Smooth muscle cell (in vitro differentiated cells): ENCODE measurements around the gene CTSV. TPM values are rescaled to one million over a fixed set of nuclear protein-coding genes. Genes with fewer than 3 reads are reported as not detected.
"Not testable (repeated sequence)": the region's sequence is repeated elsewhere in the genome, so short reads cannot be mapped to it uniquely, and the experiment has no call there.

ENCODE experiments used
- DNase-seq: peaks from one replicate; lab custom pipeline; 2025; ENCODE audit not compliant: unreplicated experiment; lab: John Stamatoyannopoulos, UW
- H2AFZ ChIP-seq: fragments of 200-600 bp; sonication (generic); 2 replicates; pipeline ENCODE4 v1.6.0; 2016; ENCODE audit warnings: antibody characterized with exemption, low read depth, mild to moderate bottlenecking
- H3F3A ChIP-seq: fragments of 200-600 bp; sonication (generic); 2 replicates; pipeline ENCODE4 v1.6.0; 2017; ENCODE audit warnings: antibody characterized with exemption, low read depth
- H3K27ac ChIP-seq: fragments of 200-600 bp; sonication (generic); 2 replicates; pipeline ENCODE4 v1.5.1; 2016; ENCODE audit warnings: low read depth, mild to moderate bottlenecking
- H3K27me3 ChIP-seq: fragments of 200-600 bp; sonication (generic); 2 replicates; pipeline ENCODE4 v1.6.1; 2016; ENCODE audit warnings: low read depth, mild to moderate bottlenecking
- H3K36me3 ChIP-seq: fragments of 200-600 bp; sonication (generic); 2 replicates; pipeline ENCODE4 v1.5.1; 2016; ENCODE audit warnings: low read depth
- H3K4me1 ChIP-seq: fragments of 200-600 bp; sonication (generic); 2 replicates; pipeline ENCODE4 v1.5.1; 2016; ENCODE audit warnings: low read depth
- H3K4me2 ChIP-seq: fragments of 200-600 bp; sonication (generic); 2 replicates; pipeline ENCODE4 v1.6.0; 2016; ENCODE audit warnings: mild to moderate bottlenecking
- H3K4me3 ChIP-seq: fragments of 200-600 bp; sonication (generic); 2 replicates; pipeline ENCODE4 v1.5.1; 2016; ENCODE audit warnings: mild to moderate bottlenecking
- H3K79me2 ChIP-seq: fragments of 200-600 bp; sonication (generic); 2 replicates; pipeline ENCODE4 v1.6.0; 2016; ENCODE audit warnings: low read depth, mild to moderate bottlenecking
- H3K9ac ChIP-seq: fragments of 200-600 bp; sonication (generic); 2 replicates; pipeline ENCODE4 v1.6.0; 2016; ENCODE audit warnings: low read depth
- H3K9me3 ChIP-seq: fragments of 200-600 bp; sonication (generic); replicated peaks from 2 replicates; pipeline ENCODE4 v1.5.1; 2016; ENCODE audit warnings: low read depth
- H4K20me1 ChIP-seq: fragments of 200-600 bp; sonication (generic); 2 replicates; pipeline ENCODE4 v1.6.0; 2016; ENCODE audit warnings: low read depth
- WGBS: methylation state at CpG from one replicate; pipeline ENCODE4 v1.1.7; 2016; ENCODE audit warnings: low lambda C conversion rate; 5-methylcytosine and 5-hydroxymethylcytosine counted together
- polyA plus RNA-seq: library from polyadenylated mRNA; unstranded; fragments of >200 nt; fragmentation: Nextera tagmentation; extraction: Ambion mirVana; gene quantifications from 2 replicates; pipeline ENCODE4 v1.2.1, GENCODE V29; 2016
- total RNA-seq: library from RNA; depleted of rRNA; stranded (reverse); fragments of >200 nt; gene quantifications from 2 replicates; pipeline ENCODE4 v1.2.3, GENCODE V29; 2014

CTSV gene
- total and polyA plus RNA-seq, 2 experiments from 2014 or later, result 4.5 to 29.4 TPM

DNA sequence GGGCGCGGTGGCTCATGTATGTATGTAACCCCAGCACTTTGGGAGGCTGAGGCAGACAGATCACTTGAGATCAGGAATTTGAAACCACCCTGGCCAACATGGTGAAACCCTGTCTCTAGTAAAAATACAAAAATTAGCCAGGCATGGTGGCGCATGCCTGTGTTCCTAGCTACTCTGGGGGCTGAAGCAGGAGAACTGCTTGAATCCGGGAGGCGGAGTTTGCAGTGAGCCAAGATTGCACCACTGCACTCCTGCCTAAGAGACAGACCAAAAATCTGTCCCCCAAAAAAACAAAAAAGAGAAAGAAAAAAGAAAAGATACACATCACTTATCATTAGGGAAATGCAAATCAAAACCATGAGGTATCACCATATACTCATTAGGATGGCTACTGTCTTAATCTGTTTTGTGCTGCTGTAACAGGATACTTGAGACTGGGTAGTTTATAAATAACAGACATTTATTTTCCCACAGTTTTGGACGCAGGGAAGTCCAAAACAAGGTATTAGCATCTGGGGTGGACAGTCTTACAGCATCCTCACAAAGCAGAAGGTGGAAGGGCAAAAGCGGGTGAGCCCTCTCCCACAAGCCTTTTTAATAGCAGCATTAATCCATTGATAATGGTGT, 55.3 kb downstream of the CTSV start:
- H3K79me2 ChIP-seq, result peaks cover 47% of the 10 kb centered on the region
- H3K27me3 ChIP-seq, H3K9ac ChIP-seq, H3K4me1 ChIP-seq, H3K36me3 ChIP-seq, H3K4me3 ChIP-seq, H2AFZ ChIP-seq, H3K9me3 ChIP-seq, H3K4me2 ChIP-seq, H3F3A ChIP-seq, H3K27ac ChIP-seq, DNase-seq: not testable (repeated sequence)
- H4K20me1 ChIP-seq, result peaks cover 47% of the 10 kb centered on the region
- 94% methylated on average over 7 of the region's 7 CpGs for WGBS

Other genes starting within 250 kb of the CTSV start
- 4.3 and 6.1 TPM in 2 replicates for gene ZNF782, start 184.6 kb downstream of the CTSV start, total RNA-seq
- 0.53 and 0.98 TPM in 2 replicates for gene ZNF782, start 184.6 kb downstream of the CTSV start, polyA plus RNA-seq
- not detected in 2 replicates for gene NUTM2G, start 110.3 kb downstream of the CTSV start, total RNA-seq
- gene NUTM2G, start 110.3 kb downstream of the CTSV start, polyA plus RNA-seq, result 0.09 and 0.20 TPM in 2 replicates